Transverse colon (tissue), 4 donors: ENCODE results near the gene XYLT2. TPM values are rescaled to one million over a fixed set of nuclear protein-coding genes. Genes with fewer than 3 reads are reported as not detected.

ENCODE experiments used
- DNase-seq: peaks from one replicate; pipeline ENCODE4 v3.0.0-alpha.2; 2019
- H3K27ac ChIP-seq, 4 donors: fragments of 200-600 bp; sonication (generic); 2 replicates each; pipeline ENCODE4 v1.5.1; 2016 to 2018; ENCODE audit warnings: inconsistent platforms in 4 of 4
- H3K27me3 ChIP-seq: fragments of 200-600 bp; sonication (generic); 2 replicates; pipeline ENCODE4 v1.5.1; 2017; ENCODE audit warnings: inconsistent platforms
- H3K36me3 ChIP-seq, 4 donors: fragments of 200-600 bp; sonication (generic); 2 replicates each; pipeline ENCODE4 v1.5.1; 2017 to 2019; ENCODE audit warnings: inconsistent platforms in 4 of 4
- H3K4me1 ChIP-seq, 4 donors: fragments of 200-600 bp; sonication (generic); 2 replicates each; pipeline ENCODE4 v1.5.1; 2017 to 2020; ENCODE audit warnings: inconsistent platforms in 4 of 4
- H3K4me3 ChIP-seq, 4 donors: fragments of 200-600 bp; sonication (generic); 1 replicate in 1 of 4; 2 replicates in 3 of 4; pipeline versions ENCODE4 v1.5.1 to v1.6.1; 2017 to 2019; ENCODE audit warnings: inconsistent platforms in 4 of 4
- H3K9me3 ChIP-seq, 2 donors: fragments of 200-600 bp; sonication (generic); 2 replicates each; pipeline ENCODE4 v1.5.1; 2017 to 2019; ENCODE audit warnings: inconsistent platforms in 2 of 2
- EP300 ChIP-seq: sonication (generic); formaldehyde crosslinking; IDR thresholded peaks from one replicate; pipeline ENCODE4 v1.6.1; 2017; ENCODE audit warnings: antibody characterized with exemption, low read depth
- POLR2A ChIP-seq: fragments of 450-650 bp; IDR thresholded peaks from one replicate; pipeline ENCODE4 v1.6.1; 2016; ENCODE audit warnings: antibody characterized with exemption, mild to moderate bottlenecking, moderate library complexity
- POLR2AphosphoS5 ChIP-seq, 3 donors: sonication (generic); formaldehyde crosslinking; IDR thresholded peaks; one replicate each; pipeline ENCODE4 v1.6.1; 2016; ENCODE audit warnings: antibody characterized with exemption in 3 of 3
- WGBS, 2 donors: methylation state at CpG; one replicate each; pipeline ENCODE4 v1.1.5; 2018; ENCODE audit warnings: low coverage in 1 of 2; 5-methylcytosine and 5-hydroxymethylcytosine counted together
- in situ Hi-C, 4 donors: fragments of 200-750 bp; cut with MboI; loops; one replicate each; pipeline versions ENCODE4 v1.15.0 to v1.15.1; 2017; ENCODE audit warnings: low sequenced_read_pairs in 3 of 4, low pct_ligation_motif_present in 1 of 4, low pct_unique_long_range_greater_than_20kb in 1 of 4
- intact Hi-C: fragments of 100-400 bp; cut with DNase I; formaldehyde crosslinking; loops from one replicate; pipeline ENCODE4 v1.15.1; 2023; ENCODE audit warnings: low total_unique reads
- total RNA-seq, 4 donors: library from RNA; depleted of rRNA; stranded (reverse); fragments of >200 nt; gene quantifications; one replicate each; pipeline ENCODE4 v1.1.0, GENCODE V29; 2016
- TF ChIP-seq, protein P1 (sequence below), 5 experiments: fragments of 200-600 bp in 3 of 5; fragments of 450-650 bp in 2 of 5; sonication (generic) in 3 of 5; IDR thresholded peaks; 1 replicate in 2 of 5; 2 replicates in 3 of 5; pipeline ENCODE4 v1.5.1; 2016 to 2017; ENCODE audit warnings: antibody characterized with exemption in 5 of 5, inconsistent platforms in 3 of 5, mild to moderate bottlenecking in 2 of 5, moderate library complexity in 1 of 5

The XYLT2 gene
- total RNA-seq, 4 donors from 2014 or later = 21.3 to 27.3 (median 22.0) TPM

GRCh38 chr17:50301891-50302584 lies 43.9 kb upstream of the XYLT2 start:
- TF ChIP-seq, protein P1, sequence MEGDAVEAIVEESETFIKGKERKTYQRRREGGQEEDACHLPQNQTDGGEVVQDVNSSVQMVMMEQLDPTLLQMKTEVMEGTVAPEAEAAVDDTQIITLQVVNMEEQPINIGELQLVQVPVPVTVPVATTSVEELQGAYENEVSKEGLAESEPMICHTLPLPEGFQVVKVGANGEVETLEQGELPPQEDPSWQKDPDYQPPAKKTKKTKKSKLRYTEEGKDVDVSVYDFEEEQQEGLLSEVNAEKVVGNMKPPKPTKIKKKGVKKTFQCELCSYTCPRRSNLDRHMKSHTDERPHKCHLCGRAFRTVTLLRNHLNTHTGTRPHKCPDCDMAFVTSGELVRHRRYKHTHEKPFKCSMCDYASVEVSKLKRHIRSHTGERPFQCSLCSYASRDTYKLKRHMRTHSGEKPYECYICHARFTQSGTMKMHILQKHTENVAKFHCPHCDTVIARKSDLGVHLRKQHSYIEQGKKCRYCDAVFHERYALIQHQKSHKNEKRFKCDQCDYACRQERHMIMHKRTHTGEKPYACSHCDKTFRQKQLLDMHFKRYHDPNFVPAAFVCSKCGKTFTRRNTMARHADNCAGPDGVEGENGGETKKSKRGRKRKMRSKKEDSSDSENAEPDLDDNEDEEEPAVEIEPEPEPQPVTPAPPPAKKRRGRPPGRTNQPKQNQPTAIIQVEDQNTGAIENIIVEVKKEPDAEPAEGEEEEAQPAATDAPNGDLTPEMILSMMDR (IDR thresholded peaks at IDR 0.05) = no peak
- TF ChIP-seq EP300 (no peak), POLR2AphosphoS5 (IDR thresholded peaks at IDR 0.05) (no peak), POLR2A (no peak)
- Histone ChIP-seq H3K4me3 (no peak overlapping the region), H3K36me3 (no peaks in the 10 kb centered on the region), H3K4me1 (peaks cover 0 to 16% (median 11%) of the 10 kb centered on the region in 4 donors), H3K27ac (peak overlapping the region in 1 of 4 donors; percentile 39), H3K9me3 (no peaks in the 10 kb centered on the region), H3K27me3 (no peaks in the 10 kb centered on the region)
- intact Hi-C loops (no loop called here), in situ Hi-C loops (no loop called here)
- no peak for DNase-seq
- WGBS, 2 donors = 65 to 100% methylated on average over 1 to 9 of the region's 9 CpGs

- no peaks in the 10 kb centered on the region for H3K27me3 ChIP-seq
- H3K4me1 ChIP-seq = peaks cover 0 to 16% (median 11%) of the 10 kb centered on the region in 4 donors
- no peaks in the 10 kb centered on the region for H3K36me3 ChIP-seq
- no peaks in the 10 kb centered on the region for H3K9me3 ChIP-seq
- TF ChIP-seq POLR2A (no peak), EP300 (no peak), POLR2AphosphoS5 (IDR thresholded peaks at IDR 0.05) (no peak)
- TF ChIP-seq, protein P1 (IDR thresholded peaks at IDR 0.05) = no peak
- H3K27ac ChIP-seq = no peak overlapping the region
- 86 to 93% methylated on average over 1 to 11 of the region's 11 CpGs for WGBS, 2 donors
- no peak for DNase-seq
- H3K4me3 ChIP-seq = no peak overlapping the region
- in situ Hi-C loops (no loop called here), intact Hi-C loops (no loop called here)
Measured at GRCh38 chr17:50303051-50303450, 42.9 kb upstream of the XYLT2 start.

- intact Hi-C loops (no loop called here), in situ Hi-C loops (no loop called here)
- WGBS, 2 donors = 75 to 84% methylated on average over 4 of the region's 4 CpGs
- TF ChIP-seq, protein P1 (IDR thresholded peaks at IDR 0.05) = no peak
- TF ChIP-seq POLR2A (no peak), EP300 (no peak), POLR2AphosphoS5 (IDR thresholded peaks at IDR 0.05) (no peak)
- no peaks in the 10 kb centered on the region for H3K27me3 ChIP-seq
- no peaks in the 10 kb centered on the region for H3K9me3 ChIP-seq
- H3K4me1 ChIP-seq = peaks cover 0 to 18% (median 12%) of the 10 kb centered on the region in 4 donors
- H3K36me3 ChIP-seq = no peaks in the 10 kb centered on the region
- DNase-seq = no peak
- no peak overlapping the region for H3K4me3 ChIP-seq
- no peak overlapping the region for H3K27ac ChIP-seq
Measured at GRCh38 chr17:50303596-50303995, 42.3 kb upstream of the XYLT2 start.

GRCh38 chr17:50304781-50305404 lies 41.0 kb upstream of the XYLT2 start:
- H3K36me3 ChIP-seq = no peaks in the 10 kb centered on the region
- intact Hi-C loops (no loop called here), in situ Hi-C loops (no loop called here)
- 49 to 55% methylated on average over 6 to 7 of the region's 7 CpGs for WGBS, 2 donors
- H3K4me1 ChIP-seq = peaks cover 0 to 22% (median 12%) of the 10 kb centered on the region in 4 donors
- TF ChIP-seq POLR2AphosphoS5 (IDR thresholded peaks at IDR 0.05) (no peak), EP300 (no peak), POLR2A (no peak)
- TF ChIP-seq, protein P1 (IDR thresholded peaks at IDR 0.05) = no peak
- H3K9me3 ChIP-seq = no peaks in the 10 kb centered on the region
- no peak for DNase-seq
- peak overlapping the region in 2 of 4 donors; percentile 8 to 48 for H3K27ac ChIP-seq
- H3K4me3 ChIP-seq = no peak overlapping the region
- H3K27me3 ChIP-seq = no peaks in the 10 kb centered on the region
